ENCODE measurements around the gene CREB1.
A peak's percentile ranks its signal among the peaks of the same experiment; 100 is the strongest.
"Not testable (repeated sequence)": the region's sequence is repeated elsewhere in the genome, so short reads cannot be mapped to it uniquely, and the experiment has no call there.

The CREB1 gene

DNA sequence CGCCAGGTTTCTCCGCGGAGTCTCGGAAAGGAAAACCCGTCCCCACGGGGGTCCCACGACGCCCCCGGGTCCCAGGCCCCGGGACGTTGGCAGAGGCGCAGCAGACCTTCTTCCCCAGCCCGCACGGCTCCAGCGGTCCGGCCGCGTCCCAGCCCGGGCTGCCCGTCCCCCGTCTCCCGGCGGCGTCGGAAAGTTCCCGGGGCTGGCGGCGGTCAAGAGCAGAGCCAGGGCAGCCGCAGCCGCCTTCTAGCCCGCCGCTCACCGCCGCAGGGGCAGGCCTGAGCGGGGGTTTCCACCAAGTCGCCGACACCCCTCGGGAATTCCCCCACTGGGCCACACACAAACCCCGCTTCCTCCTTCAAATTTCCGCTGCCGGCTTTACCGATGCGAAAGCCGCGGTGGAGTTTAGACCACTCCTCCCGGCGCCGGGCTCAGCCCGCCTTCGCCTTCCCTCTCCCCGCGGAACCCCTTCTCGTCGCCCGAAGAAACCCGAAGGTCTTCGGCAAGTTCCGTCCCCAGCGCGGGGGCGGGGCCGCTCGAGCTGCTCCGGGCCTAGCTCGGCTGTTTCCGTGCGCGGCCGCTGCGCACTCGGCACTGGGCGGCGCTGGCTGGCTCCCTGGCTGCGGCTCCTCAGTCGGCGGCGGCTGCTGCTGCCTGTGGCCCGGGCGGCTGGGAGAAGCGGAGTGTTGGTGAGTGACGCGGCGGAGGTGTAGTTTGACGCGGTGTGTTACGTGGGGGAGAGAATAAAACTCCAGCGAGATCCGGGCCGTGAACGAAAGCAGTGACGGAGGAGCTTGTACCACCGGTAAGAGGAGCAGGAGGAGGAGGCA lies at the start of gene CREB1:
Gene CREB1, plus strand, starts transcription at position 633 of the 830 bp plus-strand sequence. CDS start 25,674 bp downstream, outside the sequence.
- peak; percentile 98 for DNase-seq (ENCODE audit: low read depth, low spot score)

DNA sequence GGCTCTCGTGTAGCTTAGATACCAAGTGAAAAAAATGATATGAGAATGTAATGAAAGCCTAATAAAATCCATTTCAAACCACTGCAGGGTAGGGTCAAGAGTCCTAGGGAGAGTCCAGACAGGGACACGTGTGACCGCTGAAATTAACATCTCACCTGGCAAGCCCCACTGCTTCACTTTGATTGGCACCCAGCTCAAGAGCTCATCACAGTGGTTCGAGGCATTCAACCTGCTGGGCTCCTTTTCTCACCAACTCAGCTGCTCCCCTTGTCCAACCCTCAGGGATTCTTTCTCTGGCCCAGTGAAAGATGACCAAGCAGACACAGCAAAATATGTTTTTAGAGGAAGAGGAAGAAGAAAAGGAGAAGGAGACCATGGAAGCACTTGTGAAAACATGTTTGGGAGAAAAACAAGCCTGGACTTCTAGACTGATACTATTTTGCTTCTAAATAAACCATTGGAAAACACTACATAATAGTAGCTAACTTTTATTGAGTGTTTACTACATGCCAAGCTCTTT lies 49.2 kb upstream of the CREB1 start:
- DNase-seq (ENCODE audit: low read depth, low spot score) = no peak

DNA sequence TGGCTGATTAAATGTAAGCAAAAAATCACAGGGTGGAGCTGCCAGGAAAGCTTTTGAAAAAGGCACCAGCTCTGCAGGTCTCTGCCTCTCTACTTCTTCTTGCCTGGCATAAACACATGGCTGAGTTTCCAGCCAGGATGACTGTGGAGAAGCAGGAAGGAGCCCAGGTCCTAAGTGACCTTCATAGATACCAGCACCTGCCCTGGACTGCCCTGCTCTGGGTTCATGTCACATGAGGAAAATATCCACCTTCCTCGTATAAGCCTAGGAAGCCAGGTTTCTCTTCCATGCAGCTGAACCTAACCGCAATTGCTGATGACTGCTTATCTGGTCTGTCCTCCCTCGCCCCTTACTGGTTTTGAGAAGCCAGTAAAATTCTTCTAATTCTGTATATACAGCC lies 47.8 kb upstream of the CREB1 start:
- no peak for DNase-seq (ENCODE audit: low read depth, low spot score)

DNA sequence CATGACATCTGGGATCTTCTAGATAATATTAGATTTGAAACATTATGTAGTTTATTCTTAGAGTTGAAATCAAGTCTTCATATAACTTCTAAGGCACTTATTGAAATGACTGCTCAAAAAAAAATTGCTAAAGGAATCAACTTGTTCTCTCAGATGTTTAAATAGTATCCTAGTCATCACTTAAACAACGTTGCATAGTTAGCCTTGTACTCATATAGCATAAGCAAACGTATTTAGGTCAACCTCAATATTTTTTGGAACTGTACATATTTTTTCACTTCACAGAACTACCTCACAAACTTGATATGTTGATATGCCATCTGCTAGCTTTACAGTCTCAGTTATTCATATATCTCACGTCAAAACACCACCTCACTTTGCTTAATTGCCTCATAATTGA lies 47.1 kb upstream of the CREB1 start:
- no peak for DNase-seq (ENCODE audit: low read depth, low spot score)

DNA sequence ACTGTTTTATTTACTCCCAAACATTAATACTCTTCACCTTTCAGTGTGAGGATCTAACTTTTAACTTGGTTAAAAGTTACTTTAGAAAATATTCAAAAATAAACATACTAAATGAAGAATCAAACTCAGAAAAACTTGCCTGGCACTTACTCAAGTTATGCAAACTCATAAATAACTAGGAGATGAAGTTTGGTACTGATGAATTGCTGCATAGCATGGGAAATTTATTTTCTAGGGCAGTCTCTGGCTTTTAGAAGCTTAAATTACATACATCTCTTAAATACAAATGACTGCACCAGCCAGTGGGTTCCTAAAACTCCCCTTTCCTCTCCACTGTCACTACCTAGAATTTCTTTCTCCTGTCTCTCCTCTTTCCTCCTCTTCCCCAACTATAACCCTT lies 46.7 kb upstream of the CREB1 start:
- no peak for DNase-seq (ENCODE audit: low read depth, low spot score)

DNA sequence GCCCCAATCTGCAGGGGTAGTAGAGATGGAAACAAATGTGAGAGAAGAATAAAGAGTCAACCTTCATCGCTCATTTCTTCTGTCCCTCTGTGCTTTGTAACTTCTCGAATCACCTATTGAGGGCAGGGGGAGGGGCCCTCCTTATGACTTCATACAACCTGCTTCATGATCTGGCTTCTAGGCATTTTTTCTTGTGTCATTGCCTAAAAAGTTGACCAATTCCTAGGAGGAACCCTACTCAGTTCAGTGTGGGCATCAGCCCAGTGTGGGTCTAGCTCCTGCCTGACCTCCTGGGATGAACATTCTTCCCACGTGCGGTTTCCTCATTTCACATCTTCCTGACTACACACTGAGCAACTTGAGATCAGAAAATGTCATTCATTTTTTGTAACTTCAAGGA lies 46.3 kb upstream of the CREB1 start:
- DNase-seq (ENCODE audit: low read depth, low spot score) = no peak

DNA sequence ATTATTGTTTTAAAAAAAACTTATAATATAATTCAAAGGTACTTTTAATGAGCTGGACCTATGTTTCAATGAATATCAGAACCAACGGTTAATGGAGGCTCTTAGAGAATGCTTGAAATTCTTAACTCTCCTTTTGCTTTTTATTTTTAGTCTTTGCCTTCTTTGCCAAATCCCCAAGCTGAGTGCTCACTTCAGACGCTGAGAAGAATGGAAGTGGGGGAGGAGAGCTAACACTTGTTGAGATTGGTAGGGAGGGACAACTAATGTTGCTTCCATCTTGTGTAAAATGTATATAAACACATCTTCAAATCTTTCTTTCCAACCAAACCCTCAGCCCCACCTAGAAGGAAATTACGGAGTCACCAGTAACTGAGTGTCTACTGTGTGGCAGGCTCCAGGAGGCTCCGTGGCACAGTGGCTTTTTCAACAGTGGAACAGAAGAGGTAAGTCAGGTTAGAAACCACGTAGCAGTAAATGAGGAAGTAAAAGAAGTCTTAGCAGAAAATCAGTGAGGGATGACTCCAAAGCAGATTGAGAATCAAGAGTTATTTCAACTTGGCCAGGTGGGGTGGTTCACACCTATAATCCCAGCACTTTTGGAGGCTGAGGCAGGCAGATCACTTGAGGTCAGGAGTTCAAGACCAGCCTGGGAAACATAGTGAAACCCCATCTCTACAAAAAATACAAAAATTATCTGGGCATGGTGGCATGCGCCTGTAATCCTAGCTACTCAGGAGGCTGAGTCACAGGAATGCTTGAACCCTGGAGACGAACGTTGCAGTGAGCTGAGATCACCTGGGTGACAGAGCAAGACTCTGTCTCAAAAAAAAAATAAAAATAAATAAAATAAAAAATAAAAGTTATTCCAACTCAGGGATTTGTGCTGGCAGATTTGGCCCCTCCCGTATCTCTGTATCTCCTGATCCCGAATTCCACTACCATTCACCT lies 45.0 kb upstream of the CREB1 start:
- DNase-seq (ENCODE audit: low read depth, low spot score) = no peak

DNA sequence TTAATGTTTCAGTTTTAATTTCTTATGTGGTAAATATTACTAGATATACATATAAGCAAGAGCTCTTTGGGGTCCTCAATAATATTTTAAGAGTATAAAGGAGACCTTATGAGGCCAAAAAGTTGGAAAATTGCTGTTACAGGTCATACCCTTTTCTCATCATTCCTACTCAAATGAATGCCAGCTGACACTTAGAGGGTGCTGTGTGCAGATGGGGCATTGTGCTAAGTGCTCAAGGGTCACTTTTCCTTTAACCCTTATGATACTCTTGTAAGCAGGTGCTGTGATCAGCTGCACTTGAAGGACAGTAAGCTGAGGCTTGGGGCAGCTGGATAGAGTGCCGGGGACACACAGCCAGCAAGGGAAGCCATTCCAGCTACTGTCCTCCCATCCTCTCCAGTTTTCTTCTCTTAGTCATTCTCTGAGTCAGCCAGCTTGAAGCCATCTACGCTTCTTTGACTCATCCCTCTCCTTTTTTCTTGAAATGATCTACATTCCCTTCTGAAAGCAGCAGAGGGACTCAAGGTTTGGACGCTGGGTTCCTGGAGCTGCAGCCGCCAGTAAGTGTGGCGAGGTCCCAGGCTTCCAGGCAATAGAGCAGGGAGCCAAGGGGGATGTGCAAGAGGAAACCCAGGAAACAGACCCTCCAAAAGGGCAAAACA lies 42.0 kb upstream of the CREB1 start:
- no peak for DNase-seq (ENCODE audit: low read depth, low spot score)

DNA sequence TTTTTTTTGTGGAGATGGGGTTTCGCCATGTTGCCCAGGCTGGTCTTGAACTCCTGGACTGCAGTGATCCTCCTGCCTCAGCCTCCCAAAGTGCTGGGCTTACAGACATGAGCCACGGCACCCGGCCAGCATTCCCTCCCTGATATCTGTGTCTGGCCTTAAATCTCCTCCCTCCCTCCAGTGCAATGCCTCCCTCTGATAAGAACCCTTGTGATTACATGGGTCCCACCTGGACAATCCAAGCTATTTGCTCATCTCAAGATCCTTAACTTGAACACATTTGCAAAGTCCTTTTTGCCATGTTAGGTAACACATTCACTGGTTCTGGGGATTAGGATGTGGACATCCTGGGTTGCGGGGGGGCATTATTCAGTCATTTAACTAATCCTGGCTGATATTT lies 40.5 kb upstream of the CREB1 start:
- no peak for DNase-seq (ENCODE audit: low read depth, low spot score)

DNA sequence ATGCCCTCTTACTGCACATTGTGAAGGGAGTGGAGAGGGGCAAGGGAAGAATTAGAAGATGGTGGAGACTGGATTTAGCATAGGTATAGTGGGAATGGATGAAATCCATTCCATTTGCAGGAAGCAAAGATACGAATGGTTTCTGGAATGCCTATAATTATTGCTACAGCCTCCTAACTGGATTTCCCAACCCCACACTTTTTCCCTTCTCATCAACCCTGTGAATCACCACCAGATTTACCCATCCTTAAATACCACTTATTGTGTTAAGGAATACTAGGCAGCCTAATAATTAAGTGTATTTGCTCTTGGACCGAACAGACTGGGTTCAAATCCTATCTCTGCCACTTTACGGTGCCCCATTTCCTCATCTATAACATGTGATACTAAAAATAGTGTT lies 39.3 kb upstream of the CREB1 start:
- DNase-seq (ENCODE audit: low read depth, low spot score) = no peak

DNA sequence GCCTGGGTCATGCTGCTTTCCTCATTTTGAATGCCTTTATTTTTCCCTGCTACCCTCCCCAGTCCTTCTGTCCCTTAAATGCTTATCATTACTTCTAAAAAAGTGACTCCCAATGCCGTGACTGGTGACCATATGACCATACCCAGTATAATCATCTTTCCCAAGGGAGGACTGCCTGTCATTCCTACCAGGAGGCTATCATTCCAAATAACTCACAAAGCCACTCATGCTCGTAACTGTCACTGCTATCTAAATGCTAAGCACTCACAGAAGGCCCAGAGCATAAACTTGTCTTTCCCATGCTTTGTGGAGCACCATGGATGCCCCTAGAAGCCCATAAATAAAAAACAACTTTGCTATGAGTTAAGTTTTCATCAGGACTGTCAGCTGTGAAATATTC lies 38.7 kb upstream of the CREB1 start:
- no peak for DNase-seq (ENCODE audit: low read depth, low spot score)

DNA sequence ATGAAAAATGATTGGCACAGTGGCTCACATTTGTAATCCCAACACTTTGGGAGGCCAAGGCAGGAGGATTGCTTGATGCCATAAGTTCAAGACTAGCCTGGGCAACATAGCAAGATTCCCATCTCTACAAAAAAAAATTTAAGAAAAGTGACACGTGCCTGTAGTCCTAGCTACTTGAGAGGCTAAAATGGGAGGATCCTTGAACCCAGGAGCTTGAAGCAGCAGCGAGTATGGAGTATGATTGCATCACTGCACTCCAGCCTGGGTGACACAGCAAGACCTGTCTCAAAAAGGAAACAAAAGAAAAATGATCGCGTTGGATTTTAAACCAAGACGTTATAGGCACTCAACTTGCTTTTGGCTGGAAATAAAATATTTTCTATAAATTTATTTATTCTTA lies 37.8 kb upstream of the CREB1 start:
- DNase-seq (ENCODE audit: low read depth, low spot score) = no peak

DNA sequence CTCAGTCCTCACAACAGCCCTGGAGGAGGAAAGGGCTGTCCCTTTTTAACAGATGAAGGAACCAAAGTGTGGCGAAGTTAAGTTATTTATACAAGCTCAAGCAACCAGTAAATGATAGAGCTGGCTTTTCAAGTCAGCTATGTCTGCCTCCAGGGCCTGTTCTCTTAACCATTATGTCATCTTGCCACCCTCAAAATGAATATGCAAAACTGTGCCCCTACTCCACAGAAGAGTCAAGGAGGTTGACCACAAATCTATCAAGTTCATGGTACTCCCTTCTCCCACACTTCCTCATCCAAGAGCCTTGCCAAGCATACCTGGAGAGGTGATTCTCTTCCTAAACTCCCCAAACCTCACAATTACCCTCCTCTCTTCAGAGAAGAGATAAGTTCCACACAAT lies 37.3 kb upstream of the CREB1 start:
- DNase-seq (ENCODE audit: low read depth, low spot score) = no peak

DNA sequence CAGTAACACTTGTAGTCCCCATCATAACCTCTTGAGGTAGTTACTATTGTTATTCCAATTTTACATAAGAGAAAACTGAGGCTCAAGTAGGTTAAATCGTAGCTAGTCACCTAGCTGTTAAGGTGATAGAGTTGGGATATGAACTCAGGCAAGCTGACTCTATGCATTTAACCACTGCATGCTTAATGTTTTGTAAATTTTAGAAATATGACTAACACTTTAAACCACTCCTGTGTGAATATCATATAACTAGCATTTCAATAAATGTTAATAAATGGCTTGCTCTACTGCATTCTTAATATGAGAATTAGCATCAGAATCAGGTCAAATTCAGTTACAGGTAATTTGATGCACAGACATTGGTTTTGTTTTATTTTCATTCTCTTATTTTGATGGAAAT lies 35.6 kb upstream of the CREB1 start:
- no peak for DNase-seq (ENCODE audit: low read depth, low spot score)

DNA sequence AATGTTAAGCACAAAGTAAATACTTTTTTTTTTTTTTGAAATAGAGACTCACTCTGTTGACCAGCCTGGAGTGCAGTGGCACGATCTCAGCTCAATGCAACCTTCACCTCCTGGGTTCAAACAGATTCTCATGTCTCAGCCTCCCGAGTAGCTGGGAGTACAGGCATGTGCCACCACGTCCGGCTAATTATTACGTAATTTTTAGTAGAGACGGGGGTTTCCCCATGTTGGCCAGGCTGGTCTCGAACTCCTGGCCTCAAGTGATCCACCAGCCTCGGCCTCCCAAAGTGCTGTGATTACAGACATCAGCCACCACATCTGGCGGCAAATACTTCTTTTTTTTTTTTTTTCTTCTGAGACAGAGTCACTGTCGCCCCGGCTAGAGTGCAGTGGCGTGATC lies 32.8 kb upstream of the CREB1 start:
- DNase-seq (ENCODE audit: low read depth, low spot score) = not testable (repeated sequence)

DNA sequence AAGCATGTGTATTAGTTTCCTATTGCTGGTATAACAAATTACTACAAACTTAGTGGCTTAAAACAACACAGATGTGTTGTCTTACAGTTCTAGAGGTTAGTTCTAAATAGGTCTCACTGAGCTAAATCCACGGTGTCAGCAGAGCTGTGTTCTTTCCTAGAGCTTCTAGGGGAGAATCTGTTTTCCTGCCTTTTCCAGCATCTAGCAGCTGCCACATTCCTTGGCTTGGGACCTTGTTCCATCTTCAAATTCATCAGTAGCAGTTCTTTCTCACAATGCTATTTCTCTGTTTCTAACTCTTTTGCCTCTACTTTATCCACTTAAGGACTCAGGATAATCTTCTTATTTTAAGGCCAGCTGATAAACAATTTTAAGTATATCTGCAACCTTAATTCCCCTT lies 32.2 kb upstream of the CREB1 start:
- DNase-seq (ENCODE audit: low read depth, low spot score) = no peak

DNA sequence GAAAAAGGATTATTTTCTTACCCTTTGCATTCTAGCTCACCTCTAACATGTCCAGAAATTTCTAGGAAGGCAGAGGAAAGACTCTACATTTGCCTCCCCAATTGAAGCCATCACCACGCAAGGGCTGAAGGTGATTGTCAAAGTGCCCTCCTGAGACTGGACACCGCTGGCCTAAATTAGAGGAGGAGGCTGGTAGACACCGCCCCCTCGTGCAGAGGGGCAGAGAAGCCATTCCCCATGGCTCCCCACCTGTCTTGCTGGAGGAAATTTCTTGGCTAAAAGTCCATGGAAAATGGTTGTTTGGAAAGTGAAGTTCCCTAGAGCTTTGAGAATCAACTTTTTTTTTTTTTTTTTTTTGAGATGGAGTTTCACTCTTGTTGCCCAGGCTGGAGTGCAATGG lies 31.3 kb upstream of the CREB1 start:
- no peak for DNase-seq (ENCODE audit: low read depth, low spot score)

DNA sequence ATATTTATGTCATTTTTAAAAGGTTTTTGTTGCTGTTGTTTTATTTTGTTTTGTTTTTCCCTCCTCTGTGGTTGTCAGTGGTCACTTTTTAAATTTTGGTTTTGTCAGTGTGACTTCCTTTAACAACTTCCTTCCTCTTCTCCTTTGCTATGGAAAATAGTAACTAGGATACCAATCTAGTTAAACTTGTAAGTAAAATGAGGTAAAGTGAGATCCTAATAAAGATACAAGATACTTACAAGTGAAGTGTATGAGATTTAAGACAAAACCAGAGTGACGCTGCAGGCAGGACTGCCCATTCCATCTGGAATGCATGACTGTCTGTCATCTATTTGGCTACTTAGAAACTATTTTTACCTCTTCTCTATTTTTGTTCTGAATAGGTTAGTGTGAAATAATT lies 30.6 kb upstream of the CREB1 start:
- DNase-seq (ENCODE audit: low read depth, low spot score) = no peak

DNA sequence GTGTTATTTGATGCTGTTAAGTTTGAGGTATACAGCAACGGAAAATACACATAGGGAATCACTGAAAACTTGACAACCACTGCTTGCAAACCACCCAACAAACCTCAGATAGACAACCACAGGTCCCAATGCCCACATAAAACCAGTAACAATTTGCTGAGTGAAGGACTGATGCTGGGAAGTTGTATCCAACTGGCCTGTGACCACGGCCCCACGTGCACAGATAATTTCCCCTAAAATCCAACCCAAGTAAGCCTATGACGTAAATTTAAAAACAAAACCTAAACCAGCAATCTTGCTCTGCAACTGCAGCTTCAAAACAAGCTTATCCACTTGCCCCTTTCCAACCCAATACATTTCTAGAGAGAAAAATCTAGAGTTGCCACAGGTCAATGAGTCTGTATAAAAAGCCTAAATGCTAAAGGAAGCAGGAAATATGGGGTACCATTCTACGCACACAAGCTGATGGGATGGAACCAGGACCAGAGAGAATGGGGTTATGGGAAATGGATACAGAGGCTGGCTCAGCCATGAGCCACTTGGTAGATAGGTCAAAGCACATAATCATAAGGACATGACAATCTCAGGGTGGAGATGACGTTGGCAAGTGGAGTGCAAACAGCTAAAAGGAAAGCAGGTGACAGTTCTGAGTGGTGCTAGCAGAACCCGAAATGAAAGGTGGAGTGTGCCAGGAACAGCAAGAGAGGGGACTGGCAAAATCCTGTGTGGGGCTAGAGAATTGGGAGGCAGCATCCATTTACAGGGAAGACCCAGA lies 27.8 kb upstream of the CREB1 start:
- no peak for DNase-seq (ENCODE audit: low read depth, low spot score)

DNA sequence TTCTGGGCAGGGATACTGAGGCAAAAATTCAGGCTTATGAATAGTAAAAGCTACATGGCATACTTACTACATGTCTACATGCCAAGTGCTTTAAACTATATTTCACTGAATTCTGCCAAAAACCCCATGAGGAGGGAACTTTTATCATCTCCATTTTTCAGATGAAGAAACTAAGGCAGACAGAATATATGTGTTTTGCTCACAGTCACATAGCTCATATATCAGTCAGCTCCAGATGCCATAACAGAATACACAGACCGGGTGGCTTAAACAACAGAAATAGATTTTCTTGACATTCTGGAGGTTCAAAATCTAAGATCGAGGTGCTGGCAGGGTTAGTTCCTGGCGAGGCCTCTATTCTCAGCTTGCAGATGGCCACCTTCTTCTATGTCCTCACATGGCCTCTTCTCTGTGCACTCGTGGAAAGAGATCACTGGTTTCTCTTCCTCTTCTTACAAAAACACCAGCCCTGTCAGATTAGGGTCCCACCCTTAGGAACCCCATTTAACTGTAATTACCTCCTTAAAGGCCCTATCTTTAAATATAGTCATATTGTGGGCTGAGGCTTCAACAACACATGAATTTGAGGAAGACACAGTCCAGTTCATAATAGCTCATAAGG lies 27.1 kb upstream of the CREB1 start:
- no peak for DNase-seq (ENCODE audit: low read depth, low spot score)

DNA sequence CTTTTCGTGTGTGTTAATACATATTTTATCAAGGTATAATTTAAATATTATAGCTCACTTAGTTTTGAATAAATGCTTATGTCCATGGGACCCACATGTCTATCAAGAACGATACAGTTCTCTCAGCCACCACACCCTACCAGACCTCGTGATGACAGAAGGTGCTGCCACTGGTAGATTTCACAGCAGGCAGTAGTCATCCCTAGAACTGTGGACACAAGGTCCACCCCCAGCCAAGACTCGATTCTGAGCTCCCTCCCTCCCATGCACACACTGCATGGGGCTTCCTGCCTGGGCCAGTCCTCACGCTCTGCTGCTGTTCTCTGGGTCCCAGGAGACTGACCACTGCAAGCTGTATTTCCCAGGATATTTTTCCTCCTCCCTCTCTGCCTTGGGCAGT lies 26.5 kb upstream of the CREB1 start:
- peak; percentile 70 for DNase-seq (ENCODE audit: low read depth, low spot score)

All from brain pericyte (primary cell).